ENCODE measurements around the gene ARHGAP15.

The ARHGAP15 gene

GRCh38 chr2:143175438-143175837 is 46.2 kb downstream of the ARHGAP15 start:
- TF ChIP-seq CTCF (conservative IDR thresholded peaks at IDR 0.05) = no peak
- no peak overlapping the region for H3K27ac ChIP-seq

- H3K27ac ChIP-seq = no peak overlapping the region
- no peak for TF ChIP-seq CTCF (conservative IDR thresholded peaks at IDR 0.05)
Observed at GRCh38 chr2:143176606-143177005, 47.4 kb downstream of the ARHGAP15 start.

- no peak for TF ChIP-seq CTCF (conservative IDR thresholded peaks at IDR 0.05)
- no peak overlapping the region for H3K27ac ChIP-seq
Observed at GRCh38 chr2:143177096-143177786, 48.0 kb downstream of the ARHGAP15 start.

GRCh38 chr2:143181494-143181893 is 52.3 kb downstream of the ARHGAP15 start:
- H3K27ac ChIP-seq = no peak overlapping the region
- TF ChIP-seq CTCF (conservative IDR thresholded peaks at IDR 0.05) = no peak

GRCh38 chr2:143182649-143183048 is 53.4 kb downstream of the ARHGAP15 start:
- H3K27ac ChIP-seq = no peak overlapping the region
- TF ChIP-seq CTCF (conservative IDR thresholded peaks at IDR 0.05) = no peak

GRCh38 chr2:143183804-143184463 is 54.7 kb downstream of the ARHGAP15 start:
- no peak for TF ChIP-seq CTCF (conservative IDR thresholded peaks at IDR 0.05)
- no peak overlapping the region for H3K27ac ChIP-seq

GRCh38 chr2:143186876-143187275 is 57.7 kb downstream of the ARHGAP15 start:
- H3K27ac ChIP-seq = no peak overlapping the region
- no peak for TF ChIP-seq CTCF (conservative IDR thresholded peaks at IDR 0.05)
